Measurements from ENCODE around the gene ADI1.

DNA sequence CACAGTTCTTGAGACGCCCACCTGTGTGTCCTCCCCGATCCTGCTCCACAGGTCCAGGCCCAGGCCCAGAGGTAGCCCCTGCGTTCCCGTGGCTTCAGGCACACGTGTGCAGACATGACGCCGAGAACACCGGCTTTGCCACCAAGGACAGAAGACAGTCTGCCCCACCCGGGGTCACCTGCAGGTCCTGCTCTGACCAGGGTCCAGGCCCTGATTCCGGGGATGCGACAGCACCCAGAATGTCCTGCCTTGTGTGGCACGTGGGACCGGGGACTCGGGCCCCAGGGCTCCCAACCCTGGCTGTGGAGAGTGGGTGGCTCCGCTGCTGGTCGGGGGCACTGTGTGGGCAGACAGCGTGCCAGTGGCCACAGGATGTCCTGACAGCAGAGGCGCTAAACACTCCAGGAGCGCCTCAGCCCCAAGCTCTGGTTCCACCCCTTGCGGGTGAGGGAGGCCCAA, 36.9 kb downstream of the ADI1 start:
- TF ChIP-seq, protein P1, sequence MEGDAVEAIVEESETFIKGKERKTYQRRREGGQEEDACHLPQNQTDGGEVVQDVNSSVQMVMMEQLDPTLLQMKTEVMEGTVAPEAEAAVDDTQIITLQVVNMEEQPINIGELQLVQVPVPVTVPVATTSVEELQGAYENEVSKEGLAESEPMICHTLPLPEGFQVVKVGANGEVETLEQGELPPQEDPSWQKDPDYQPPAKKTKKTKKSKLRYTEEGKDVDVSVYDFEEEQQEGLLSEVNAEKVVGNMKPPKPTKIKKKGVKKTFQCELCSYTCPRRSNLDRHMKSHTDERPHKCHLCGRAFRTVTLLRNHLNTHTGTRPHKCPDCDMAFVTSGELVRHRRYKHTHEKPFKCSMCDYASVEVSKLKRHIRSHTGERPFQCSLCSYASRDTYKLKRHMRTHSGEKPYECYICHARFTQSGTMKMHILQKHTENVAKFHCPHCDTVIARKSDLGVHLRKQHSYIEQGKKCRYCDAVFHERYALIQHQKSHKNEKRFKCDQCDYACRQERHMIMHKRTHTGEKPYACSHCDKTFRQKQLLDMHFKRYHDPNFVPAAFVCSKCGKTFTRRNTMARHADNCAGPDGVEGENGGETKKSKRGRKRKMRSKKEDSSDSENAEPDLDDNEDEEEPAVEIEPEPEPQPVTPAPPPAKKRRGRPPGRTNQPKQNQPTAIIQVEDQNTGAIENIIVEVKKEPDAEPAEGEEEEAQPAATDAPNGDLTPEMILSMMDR (IDR thresholded peaks at IDR 0.05): no peak
- TF ChIP-seq POLR2A (IDR thresholded peaks at IDR 0.05): no peak

All from adrenal gland (tissue), 5 donors.